HL-60 (cell line): ENCODE data around the gene CCDC9.

Source experiments
- DNase-seq, 2 experiments: peaks; one replicate each; pipeline ENCODE4 v3.0.0-alpha.2; 2010 to 2020; ENCODE audit warnings: low read depth in 1 of 2, low spot score in 1 of 2
- H3K27ac ChIP-seq: fragments of 250-450 bp; sonication (Bioruptor Pico); replicated peaks from 2 replicates; pipeline ENCODE4 v1.5.1; 2020; ENCODE audit warnings: mild to moderate bottlenecking, moderate library complexity
- H3K27me3 ChIP-seq: fragments of 250-450 bp; sonication (Bioruptor Pico); 2 replicates; pipeline ENCODE4 v1.5.1; 2021; ENCODE audit warnings: mild to moderate bottlenecking, moderate library complexity; ENCODE audit not compliant: insufficient read depth, poor library complexity, severe bottlenecking
- H3K4me3 ChIP-seq: replicated peaks from 2 replicates; pipeline ENCODE4 v1.5.1; 2011; ENCODE audit warnings: mild to moderate bottlenecking, control low read depth, low read length; ENCODE audit not compliant: insufficient read depth
- CTCF ChIP-seq: IDR thresholded peaks from one replicate; pipeline ENCODE4 v1.5.1; 2011; ENCODE audit warnings: low read length, control low read depth, inconsistent platforms; ENCODE audit not compliant: insufficient read depth
- GABPA ChIP-seq: IDR thresholded peaks from 2 replicates; pipeline ENCODE4 v1.6.1; 2012; ENCODE audit warnings: low read depth
- POLR2AphosphoS5 ChIP-seq: IDR thresholded peaks from 2 replicates; pipeline ENCODE4 v1.6.1; 2012; ENCODE audit warnings: low read depth
- REST ChIP-seq: IDR thresholded peaks from 2 replicates; pipeline ENCODE4 v1.6.1; 2012; ENCODE audit warnings: low read depth; ENCODE audit not compliant: insufficient replicate concordance
- SPI1 ChIP-seq: IDR thresholded peaks from 2 replicates; pipeline ENCODE4 v1.6.1; 2012; ENCODE audit warnings: low read depth, mild to moderate bottlenecking, borderline replicate concordance

The CCDC9 gene

DNA sequence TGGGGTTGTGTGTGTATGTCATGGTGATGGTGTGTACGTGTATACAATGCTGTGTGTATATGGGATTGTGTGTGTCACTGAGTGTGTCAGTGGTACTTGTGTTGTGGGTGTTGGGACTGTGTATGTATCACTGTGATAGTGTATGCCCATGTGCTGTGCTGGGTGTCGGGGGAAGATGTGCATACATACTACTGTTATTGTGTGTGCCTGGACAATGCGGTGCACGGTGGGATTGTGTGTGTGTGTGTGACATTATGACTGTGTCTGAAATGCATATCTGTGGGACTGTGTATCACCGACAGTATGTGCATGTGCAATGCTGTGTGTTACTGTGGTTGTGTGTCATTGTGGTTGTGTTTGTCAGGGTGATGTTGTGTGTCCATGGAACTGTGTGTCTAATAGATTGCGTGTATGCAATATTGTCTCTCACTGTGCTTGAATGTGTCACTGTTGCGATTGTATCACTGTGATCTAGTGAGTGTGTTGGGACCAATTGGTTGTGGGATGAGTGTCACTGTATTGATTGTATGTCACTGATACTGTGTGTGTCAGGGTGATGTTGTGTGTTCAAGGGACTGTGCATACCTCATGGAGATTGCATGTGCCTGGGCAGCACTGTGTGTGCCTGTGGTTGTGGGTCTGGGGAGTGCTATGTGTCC, 14.3 kb upstream of the CCDC9 start:
- H3K27ac ChIP-seq, result no peak overlapping the region
- no peak for TF ChIP-seq GABPA
- no peak for TF ChIP-seq SPI1
- no peak for TF ChIP-seq POLR2AphosphoS5
- no peak for TF ChIP-seq CTCF
- no peak for TF ChIP-seq REST
- no peak for DNase-seq
- no peak overlapping the region for H3K4me3 ChIP-seq
- peaks cover 36% of the 10 kb centered on the region for H3K27me3 ChIP-seq

DNA sequence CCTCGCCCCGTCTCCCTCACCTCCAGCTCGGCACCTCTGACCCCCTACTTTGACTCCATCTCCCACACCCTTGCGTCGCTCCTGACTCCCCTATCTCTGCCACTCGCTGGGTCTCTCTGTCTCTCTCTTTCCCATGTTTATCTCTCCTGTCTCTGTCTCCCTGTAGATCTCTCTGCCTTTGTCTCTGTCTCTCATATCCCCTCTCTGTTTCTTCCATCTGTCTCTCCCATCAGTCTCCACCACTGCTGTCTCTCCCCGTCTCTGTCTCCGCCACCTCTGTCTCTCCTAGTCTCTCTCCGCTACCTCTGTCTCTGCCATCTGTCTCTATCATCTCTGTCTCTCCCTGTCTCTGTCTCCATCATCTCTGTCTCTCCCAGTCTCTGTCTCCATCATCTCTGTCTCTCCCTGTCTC, 13.0 kb upstream of the CCDC9 start:
- TF ChIP-seq REST, result no peak
- TF ChIP-seq CTCF, result no peak
- no peak for TF ChIP-seq GABPA
- no peak for TF ChIP-seq SPI1
- TF ChIP-seq POLR2AphosphoS5, result no peak
- Histone ChIP-seq H3K27me3 (peaks cover 34% of the 10 kb centered on the region), H3K27ac (no peak overlapping the region), H3K4me3 (0 out of 2 replicates have a peak overlapping the region, but pooled peaks have one; percentile 5)
- no peak for DNase-seq

DNA sequence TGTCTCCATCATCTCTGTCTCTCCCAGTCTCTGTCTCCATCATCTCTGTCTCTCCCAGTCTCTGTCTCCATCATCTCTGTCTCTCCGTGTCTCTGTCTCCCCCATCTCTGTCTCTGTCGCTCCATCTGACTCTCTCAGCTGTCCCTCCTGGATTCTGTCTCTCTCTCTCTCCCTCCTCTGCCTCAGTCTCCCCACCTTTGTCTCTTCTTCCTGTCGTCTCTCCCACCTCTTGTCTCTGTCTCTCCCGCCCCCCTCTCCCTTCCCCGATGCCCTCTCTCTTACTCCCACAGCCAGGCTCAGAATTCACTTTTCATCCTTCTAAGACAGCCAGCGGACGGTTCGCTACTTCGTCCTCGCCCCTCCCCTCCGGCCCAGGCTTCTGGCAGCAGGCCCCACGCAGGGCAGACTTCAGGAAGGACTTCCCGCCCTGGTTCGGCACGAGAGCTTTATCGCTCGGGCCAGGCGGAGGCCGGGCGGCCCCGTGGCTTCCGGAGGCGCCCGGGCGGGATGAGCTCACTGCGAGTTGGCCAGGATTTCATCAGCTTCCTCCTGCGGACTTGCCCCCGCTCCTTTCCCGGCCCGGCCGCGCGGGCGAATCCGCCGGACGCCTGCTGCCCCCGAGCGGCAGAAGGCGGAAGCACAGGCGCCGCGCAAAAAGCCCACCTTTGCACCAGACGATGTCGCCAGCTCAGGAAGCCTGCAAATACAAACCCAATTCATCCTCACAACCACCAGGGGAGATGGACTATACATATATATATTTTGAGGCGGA, 12.4 kb upstream of the CCDC9 start:
- Histone ChIP-seq H3K27me3 (peaks cover 30% of the 10 kb centered on the region), H3K4me3 (no peak overlapping the region; the same call in 1 of the 2 replicates), H3K27ac (no peak overlapping the region)
- DNase-seq, result peak; percentile 95
- TF ChIP-seq GABPA, result no peak; the same call in none of the 2 replicates
- TF ChIP-seq CTCF, result peak; percentile 88
- TF ChIP-seq SPI1, result no peak
- peak; percentile 72 for TF ChIP-seq POLR2AphosphoS5
- no peak for TF ChIP-seq REST
